Ascending aorta (tissue), 2 donors: ENCODE measurements around the gene SPEM1. TPM values are rescaled to one million over a fixed set of nuclear protein-coding genes. Genes with fewer than 3 reads are reported as not detected.

Experiments used
- DNase-seq, 2 donors: peaks; one replicate each; pipeline ENCODE4 v3.0.0-alpha.2; 2019; ENCODE audit warnings: low spot score in 2 of 2
- H3K27ac ChIP-seq, 2 donors: fragments of 200-600 bp; sonication (generic); one replicate each; pipeline ENCODE4 v1.5.1; 2016 to 2017; ENCODE audit warnings: mild to moderate bottlenecking in 1 of 2
- H3K27me3 ChIP-seq: fragments of 200-600 bp; sonication (generic); one replicate; pipeline ENCODE4 v1.5.1; 2017
- H3K36me3 ChIP-seq, 2 donors: fragments of 200-600 bp; sonication (generic); one replicate each; pipeline ENCODE4 v1.5.1; 2016
- H3K4me1 ChIP-seq, 2 donors: fragments of 200-600 bp; sonication (generic); one replicate each; pipeline ENCODE4 v1.5.1; 2016 to 2017; ENCODE audit warnings: mild to moderate bottlenecking in 1 of 2
- H3K4me3 ChIP-seq, 2 donors: fragments of 200-600 bp; sonication (generic); one replicate each; pipeline ENCODE4 v1.5.1; 2016 to 2017; ENCODE audit warnings: mild to moderate bottlenecking in 1 of 2
- H3K9me3 ChIP-seq, 2 donors: fragments of 200-600 bp; sonication (generic); one replicate each; pipeline ENCODE4 v1.5.1; 2016
- intact Hi-C: fragments of 100-400 bp; cut with DNase I; formaldehyde crosslinking; loops from one replicate; pipeline ENCODE4 v1.15.1; 2023
- total RNA-seq: library from RNA; depleted of rRNA; stranded (reverse); fragments of >200 nt; gene quantifications from one replicate; pipeline ENCODE4 v1.1.0, GENCODE V29; 2016
- TF ChIP-seq, protein P1 (sequence below), 3 experiments: fragments of 200-600 bp in 2 of 3; fragments of 450-650 bp in 1 of 3; sonication (generic) in 2 of 3; IDR thresholded peaks; one replicate each; pipeline ENCODE4 v1.5.1; 2016 to 2019; ENCODE audit warnings: antibody characterized with exemption in 3 of 3, mild to moderate bottlenecking in 1 of 3, moderate library complexity in 1 of 3

Gene SPEM1
- total RNA-seq, 1 donor from 2014 or later = not detected

DNA sequence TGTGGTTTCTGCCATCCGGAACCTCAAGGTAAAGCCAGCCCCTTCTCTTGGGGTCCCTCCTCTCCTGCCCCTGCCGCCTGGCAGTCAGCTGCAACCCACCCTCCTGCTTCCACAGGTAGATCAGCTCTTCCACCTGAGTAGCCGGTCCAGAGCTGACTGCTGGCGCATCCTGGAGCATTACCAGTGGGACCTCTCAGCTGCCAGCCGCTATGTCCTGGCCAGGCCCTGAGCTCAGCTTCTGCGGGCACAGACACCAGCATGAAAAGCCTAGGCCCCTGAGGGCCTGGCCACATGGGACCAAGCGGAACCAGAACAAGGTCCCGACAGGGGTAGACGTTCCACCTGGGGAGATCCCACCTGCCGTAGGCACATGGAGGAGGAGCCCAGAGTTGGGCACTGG lies 31.3 kb upstream of the SPEM1 start:
- intact Hi-C loops = no loop called here
- Histone ChIP-seq H3K27ac (no peak overlapping the region), H3K9me3 (no peaks in the 10 kb centered on the region), H3K27me3 (no peaks in the 10 kb centered on the region), H3K4me1 (peaks cover 5 to 12% of the 10 kb centered on the region in 2 donors), H3K36me3 (peaks cover 17 to 41% of the 10 kb centered on the region in 2 donors), H3K4me3 (no peak overlapping the region)
- TF ChIP-seq, protein P1, sequence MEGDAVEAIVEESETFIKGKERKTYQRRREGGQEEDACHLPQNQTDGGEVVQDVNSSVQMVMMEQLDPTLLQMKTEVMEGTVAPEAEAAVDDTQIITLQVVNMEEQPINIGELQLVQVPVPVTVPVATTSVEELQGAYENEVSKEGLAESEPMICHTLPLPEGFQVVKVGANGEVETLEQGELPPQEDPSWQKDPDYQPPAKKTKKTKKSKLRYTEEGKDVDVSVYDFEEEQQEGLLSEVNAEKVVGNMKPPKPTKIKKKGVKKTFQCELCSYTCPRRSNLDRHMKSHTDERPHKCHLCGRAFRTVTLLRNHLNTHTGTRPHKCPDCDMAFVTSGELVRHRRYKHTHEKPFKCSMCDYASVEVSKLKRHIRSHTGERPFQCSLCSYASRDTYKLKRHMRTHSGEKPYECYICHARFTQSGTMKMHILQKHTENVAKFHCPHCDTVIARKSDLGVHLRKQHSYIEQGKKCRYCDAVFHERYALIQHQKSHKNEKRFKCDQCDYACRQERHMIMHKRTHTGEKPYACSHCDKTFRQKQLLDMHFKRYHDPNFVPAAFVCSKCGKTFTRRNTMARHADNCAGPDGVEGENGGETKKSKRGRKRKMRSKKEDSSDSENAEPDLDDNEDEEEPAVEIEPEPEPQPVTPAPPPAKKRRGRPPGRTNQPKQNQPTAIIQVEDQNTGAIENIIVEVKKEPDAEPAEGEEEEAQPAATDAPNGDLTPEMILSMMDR (IDR thresholded peaks at IDR 0.05) = no peak
- no peak for DNase-seq

DNA sequence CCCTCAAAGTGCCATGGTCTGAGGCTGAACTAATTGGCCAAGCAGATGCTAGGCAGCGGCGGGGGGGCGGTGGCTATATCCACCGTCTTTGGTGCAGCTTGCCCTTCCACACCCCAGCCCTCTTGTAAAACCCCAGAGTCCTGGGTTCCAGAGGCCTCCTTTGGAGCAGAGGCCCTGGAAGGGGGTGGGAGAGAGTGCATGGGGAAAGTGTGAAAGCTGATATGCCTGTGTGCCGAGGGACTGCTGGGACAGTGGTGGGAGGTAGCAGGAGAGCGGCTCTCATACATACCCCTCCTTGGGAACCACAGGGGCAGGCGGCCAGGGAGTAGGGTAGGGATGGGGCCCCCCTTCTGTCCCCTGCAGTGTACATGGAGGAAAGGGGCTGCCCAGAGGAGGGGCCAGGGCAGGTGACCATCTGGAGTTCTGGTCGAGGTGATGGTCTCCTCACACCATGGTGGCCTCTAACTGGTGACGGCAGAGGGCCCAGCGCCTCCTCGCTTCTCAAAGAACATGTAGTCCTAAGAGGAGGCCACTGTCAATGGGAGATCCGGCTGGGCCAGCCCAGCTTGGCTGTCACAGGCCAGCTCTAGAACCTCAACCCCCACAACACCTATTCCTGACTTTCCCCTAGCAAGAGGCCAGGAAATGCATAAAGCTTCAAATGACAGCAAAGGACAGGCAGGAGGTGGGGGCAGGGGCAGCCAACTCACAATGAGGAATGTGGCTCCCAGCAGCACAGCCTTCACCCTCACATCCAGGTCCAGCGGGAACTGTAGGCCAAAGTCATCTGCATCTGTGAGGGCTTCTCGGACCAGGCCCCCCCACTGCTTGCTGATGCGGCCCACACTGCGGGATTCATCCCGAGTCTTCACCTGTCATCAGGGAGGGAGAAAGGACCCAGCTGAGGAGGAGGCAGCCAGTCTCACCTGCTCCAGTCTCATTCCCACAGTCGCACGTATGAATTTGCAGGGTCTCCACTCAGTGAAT lies 29.9 kb upstream of the SPEM1 start:
- Histone ChIP-seq H3K4me1 (peaks cover 5 to 12% of the 10 kb centered on the region in 2 donors), H3K27ac (no peak overlapping the region), H3K9me3 (no peaks in the 10 kb centered on the region), H3K36me3 (peaks cover 17 to 41% of the 10 kb centered on the region in 2 donors), H3K27me3 (no peaks in the 10 kb centered on the region), H3K4me3 (no peak overlapping the region)
- DNase-seq = no peak
- intact Hi-C loops = no loop called here
- TF ChIP-seq, protein P1 (IDR thresholded peaks at IDR 0.05) = no peak

DNA sequence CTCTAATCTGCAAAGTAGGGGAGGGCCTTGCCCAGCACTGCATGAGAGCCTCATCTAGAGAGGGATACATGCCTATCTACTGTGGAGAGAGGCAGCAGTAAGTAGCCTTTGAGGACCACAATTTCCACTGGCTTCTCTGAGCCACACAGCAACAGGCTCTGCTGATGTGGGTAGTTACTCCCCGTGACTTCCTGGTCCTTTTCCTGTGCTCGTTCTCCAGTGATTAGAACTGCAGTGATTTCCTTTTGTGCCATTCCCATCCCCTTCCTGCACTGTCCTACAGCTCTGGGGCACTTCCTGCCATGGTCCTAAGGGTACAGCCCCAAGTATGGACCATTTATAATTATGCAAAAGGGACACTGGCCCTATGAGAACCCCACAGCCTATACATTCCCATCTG lies 28.8 kb upstream of the SPEM1 start:
- Histone ChIP-seq H3K4me3 (no peak overlapping the region), H3K9me3 (no peaks in the 10 kb centered on the region), H3K27me3 (no peaks in the 10 kb centered on the region), H3K4me1 (peaks cover 5 to 14% of the 10 kb centered on the region in 2 donors), H3K27ac (no peak overlapping the region), H3K36me3 (peaks cover 17 to 41% of the 10 kb centered on the region in 2 donors)
- DNase-seq = no peak
- intact Hi-C loops = no loop called here
- TF ChIP-seq, protein P1 (IDR thresholded peaks at IDR 0.05) = no peak

DNA sequence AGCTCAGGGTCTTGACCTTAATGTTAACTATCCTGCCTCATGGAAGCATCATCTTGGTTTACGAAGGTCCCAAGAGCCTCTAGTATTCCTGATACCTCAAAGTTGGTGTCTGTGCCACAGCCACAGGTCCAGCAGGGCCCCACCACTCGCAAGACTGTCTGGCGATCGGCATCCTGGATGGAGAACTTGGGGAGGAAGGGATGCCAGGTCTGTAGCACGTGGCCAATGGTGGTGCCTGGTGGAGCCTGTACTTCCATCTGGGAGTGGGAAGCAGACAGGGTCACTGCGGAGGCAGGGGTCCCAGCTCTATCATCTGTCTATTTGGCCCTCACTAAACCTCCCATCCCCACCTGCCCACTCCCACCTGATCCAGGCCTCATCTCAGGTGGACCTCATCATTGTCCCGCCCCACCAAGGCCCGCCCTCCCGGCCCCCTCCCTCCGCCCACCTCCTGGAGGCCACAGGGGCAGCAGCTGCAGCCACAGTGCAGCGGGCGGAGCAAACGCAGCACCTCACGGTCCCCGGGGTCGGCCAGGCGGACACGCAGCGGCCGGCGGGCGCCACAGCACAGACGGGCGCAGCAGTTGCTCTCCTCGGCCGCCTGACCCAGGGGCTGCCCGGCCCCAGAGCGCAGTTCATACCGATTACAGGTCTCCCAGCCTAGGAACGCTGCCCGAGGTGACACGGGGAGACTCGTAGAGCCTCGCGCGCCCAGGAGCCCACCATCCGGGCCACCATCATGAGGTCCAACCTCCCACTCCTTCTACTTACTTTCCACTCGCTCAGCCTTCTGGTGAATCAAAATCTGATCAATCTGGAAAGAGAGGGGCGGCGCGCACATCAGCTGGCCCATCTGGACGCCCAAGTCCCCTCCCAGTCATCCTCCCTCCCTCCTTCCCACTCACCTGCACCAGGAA lies 27.2 kb upstream of the SPEM1 start:
- TF ChIP-seq, protein P1 (IDR thresholded peaks at IDR 0.05) = no peak
- Histone ChIP-seq H3K4me3 (peak overlapping the region; percentile 78 to 85), H3K9me3 (no peaks in the 10 kb centered on the region), H3K4me1 (peaks cover 5 to 14% of the 10 kb centered on the region in 2 donors), H3K27ac (peak overlapping the region; percentile 0 to 91), H3K27me3 (no peaks in the 10 kb centered on the region), H3K36me3 (peaks cover 17 to 41% of the 10 kb centered on the region in 2 donors)
- intact Hi-C loops = no loop called here
- DNase-seq = no peak

DNA sequence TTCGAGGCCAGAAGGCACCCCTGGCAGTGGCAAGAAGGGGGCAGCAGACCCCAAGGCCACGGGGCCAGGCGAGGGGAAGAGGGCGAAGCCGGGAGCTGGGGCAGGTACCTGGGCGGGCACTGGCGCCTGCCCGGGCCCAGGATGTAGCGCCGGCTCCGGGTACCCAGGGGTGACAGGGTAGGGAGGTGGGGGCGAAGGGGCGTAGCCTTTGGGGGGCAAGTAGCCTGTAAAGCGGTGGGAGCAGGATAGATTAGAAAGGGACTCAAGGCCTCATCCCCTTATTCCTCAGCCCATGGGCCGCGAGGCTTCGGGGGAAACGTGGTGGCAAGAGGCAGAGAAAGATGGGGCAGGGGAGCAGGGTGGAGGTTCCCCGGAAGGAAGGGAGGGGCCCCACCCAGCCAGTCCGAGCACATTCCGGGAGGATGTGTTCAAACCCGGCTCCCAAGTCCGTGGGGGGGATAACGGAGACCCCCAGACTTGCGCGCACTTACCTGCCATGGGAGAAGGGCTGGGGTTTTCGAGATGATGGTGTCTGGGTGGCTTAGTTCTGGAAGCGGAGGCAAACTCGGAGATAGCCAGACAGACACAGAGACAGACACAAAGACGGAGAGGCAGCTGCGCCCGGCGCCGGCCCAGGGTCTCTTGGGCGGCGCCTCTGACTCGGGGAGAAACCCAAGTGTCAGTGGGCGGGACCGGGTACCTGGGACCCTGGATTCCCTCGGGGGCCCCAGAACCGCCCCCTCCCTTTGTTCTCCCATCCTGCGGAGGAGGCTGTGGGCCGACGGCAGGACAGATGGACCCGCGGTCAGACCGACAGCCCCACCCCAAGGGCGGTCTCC lies 26.3 kb upstream of the SPEM1 start:
- H3K36me3 ChIP-seq = peaks cover 13 to 32% of the 10 kb centered on the region in 2 donors
- TF ChIP-seq, protein P1 (IDR thresholded peaks at IDR 0.05) = no peak
- H3K27me3 ChIP-seq = no peaks in the 10 kb centered on the region
- peak overlapping the region; percentile 78 to 85 for H3K4me3 ChIP-seq
- intact Hi-C loops = loop anchor here (1.0 to 2.0 kb wide), 2 partner anchors 10 to 65 kb away; partner anchors contain the start of genes NEURL4 and TMEM256
- peak overlapping the region; percentile 87 to 91 for H3K27ac ChIP-seq
- no peaks in the 10 kb centered on the region for H3K9me3 ChIP-seq
- DNase-seq = no peak
- H3K4me1 ChIP-seq = peaks cover 5 to 14% of the 10 kb centered on the region in 2 donors
